ENCODE measurements around the gene EXOSC1.
"Not testable (repeated sequence)": the region's sequence is repeated elsewhere in the genome, so short reads cannot be mapped to it uniquely, and the experiment has no call there.

Gene EXOSC1

GRCh38 chr10:97416565-97416964 lies 29.2 kb downstream of the EXOSC1 start:
- FAIRE-seq = no peak

GRCh38 chr10:97412891-97413304 lies 32.9 kb downstream of the EXOSC1 start:
- DNase-seq (ENCODE audit: extremely low spot score, insufficient read length, low read depth) = no peak

More at GRCh38 chr10:97416565-97416964, 29.2 kb downstream of the EXOSC1 start:
- DNase-seq (ENCODE audit: extremely low spot score, insufficient read length, low read depth) = no peak

GRCh38 chr10:97411406-97411805 lies 34.4 kb downstream of the EXOSC1 start:
- FAIRE-seq = no peak

More at GRCh38 chr10:97412891-97413304, 32.9 kb downstream of the EXOSC1 start:
- FAIRE-seq = peak; percentile 31

GRCh38 chr10:97408496-97408992 lies 37.3 kb downstream of the EXOSC1 start:
- DNase-seq (ENCODE audit: extremely low spot score, insufficient read length, low read depth) (no peak), FAIRE-seq (no peak)

More at GRCh38 chr10:97411406-97411805, 34.4 kb downstream of the EXOSC1 start:
- no peak for DNase-seq (ENCODE audit: extremely low spot score, insufficient read length, low read depth)

- DNase-seq (ENCODE audit: extremely low spot score, insufficient read length, low read depth) = no peak
- FAIRE-seq = no peak
These were observed 37.9 kb downstream of the EXOSC1 start for GRCh38 chr10:97407952-97408248.

GRCh38 chr10:97407211-97407951 lies 38.4 kb downstream of the EXOSC1 start:
- peak; percentile 86 for FAIRE-seq

GRCh38 chr10:97406483-97406882 lies 39.3 kb downstream of the EXOSC1 start:
- DNase-seq (ENCODE audit: extremely low spot score, insufficient read length, low read depth) = not testable (repeated sequence)

More at GRCh38 chr10:97407211-97407951, 38.4 kb downstream of the EXOSC1 start:
- peak; percentile 50 for DNase-seq (ENCODE audit: extremely low spot score, insufficient read length, low read depth)

GRCh38 chr10:97406064-97406463 lies 39.7 kb downstream of the EXOSC1 start:
- no peak for DNase-seq (ENCODE audit: extremely low spot score, insufficient read length, low read depth)
- no peak for FAIRE-seq

More at GRCh38 chr10:97406483-97406882, 39.3 kb downstream of the EXOSC1 start:
- not testable (repeated sequence) for FAIRE-seq

- FAIRE-seq = no peak
- no peak for DNase-seq (ENCODE audit: extremely low spot score, insufficient read length, low read depth)
These were observed 41.8 kb downstream of the EXOSC1 start for GRCh38 chr10:97404044-97404443.

GRCh38 chr10:97401455-97401919 lies 44.3 kb downstream of the EXOSC1 start:
- FAIRE-seq = no peak
- DNase-seq (ENCODE audit: extremely low spot score, insufficient read length, low read depth) = no peak

GRCh38 chr10:97400665-97401454 lies 44.9 kb downstream of the EXOSC1 start, which contains the start of gene RRP12:
TSS of gene RRP12 (minus strand) at chr10:97401340. CDS start at chr10:97401231, 109 bp downstream.
- peak; percentile 100 for FAIRE-seq
- DNase-seq (ENCODE audit: extremely low spot score, insufficient read length, low read depth) = peak; percentile 95

- DNase-seq (ENCODE audit: extremely low spot score, insufficient read length, low read depth) (no peak), FAIRE-seq (peak; percentile 61)
These were observed 45.8 kb downstream of the EXOSC1 start for GRCh38 chr10:97399843-97400545.

- no peak for DNase-seq (ENCODE audit: extremely low spot score, insufficient read length, low read depth)
- no peak for FAIRE-seq
These were observed 49.8 kb downstream of the EXOSC1 start for GRCh38 chr10:97396056-97396455.

- DNase-seq (ENCODE audit: extremely low spot score, insufficient read length, low read depth) (no peak), FAIRE-seq (no peak)
These were observed 52.7 kb downstream of the EXOSC1 start for GRCh38 chr10:97393034-97393573.

- FAIRE-seq = no peak
- no peak for DNase-seq (ENCODE audit: extremely low spot score, insufficient read length, low read depth)
These were observed 55.7 kb downstream of the EXOSC1 start for GRCh38 chr10:97390091-97390490.

- DNase-seq (ENCODE audit: extremely low spot score, insufficient read length, low read depth) (no peak), FAIRE-seq (no peak)
These were observed 57.7 kb downstream of the EXOSC1 start for GRCh38 chr10:97388152-97388551.

Data from GM18507 (cell line).